Bone marrow (tissue), 2 donors: Measurements from ENCODE around the gene AMD1.
A peak's percentile ranks its signal among the peaks of the same experiment; 100 is the strongest.

Experiments
- DNase-seq, 2 donors: peaks; one replicate each; lab custom pipeline; 2025; lab: John Stamatoyannopoulos, UW

The AMD1 gene

DNA sequence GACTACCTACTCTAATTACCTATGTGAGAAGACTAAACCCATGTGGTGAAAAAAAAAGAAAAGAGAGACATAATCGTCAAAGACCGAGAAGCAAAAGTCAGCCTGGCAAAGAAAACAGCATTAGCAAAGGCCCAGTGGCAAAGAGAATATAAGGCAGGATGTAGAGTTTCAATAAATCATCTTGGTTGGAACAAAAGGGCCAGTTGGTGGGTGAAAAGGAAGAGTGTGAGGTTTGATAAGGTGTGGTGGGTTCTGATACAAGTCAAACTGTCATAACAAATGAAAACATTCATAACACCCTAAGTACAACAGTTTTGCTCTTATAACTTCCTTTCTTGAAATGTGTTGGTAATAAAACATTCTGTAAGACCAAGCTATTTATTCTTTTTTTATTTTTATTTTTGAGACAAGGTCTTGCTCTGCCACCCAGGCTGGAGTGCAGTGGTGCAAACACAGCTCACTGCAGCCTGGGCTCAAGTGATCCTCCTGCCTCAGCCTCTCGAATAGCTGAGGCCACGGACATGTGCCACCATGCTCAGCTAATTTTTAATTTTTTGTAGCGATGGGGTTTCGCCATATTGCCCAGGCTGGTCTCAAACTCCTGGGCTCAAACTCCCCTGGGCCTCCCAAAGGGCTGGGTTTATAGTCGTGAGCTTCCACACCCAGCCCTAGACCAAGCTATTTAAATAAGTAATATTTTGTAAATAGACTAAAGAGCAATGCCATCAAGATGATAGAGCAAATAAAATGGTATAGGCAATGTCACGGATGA lies 65.0 kb downstream of the AMD1 start:
- DNase-seq, result peak in 1 of 2 donors; percentile 83

GRCh38 chr6:110944681-110945151 lies 70.1 kb downstream of the AMD1 start:
- DNase-seq, result peak in 1 of 2 donors; percentile 97
